H1 (cell line): ENCODE data around the gene EFHB. TPM values are rescaled to one million over a fixed set of nuclear protein-coding genes. Genes with fewer than 3 reads are reported as not detected.
"Not testable (repeated sequence)": the region's sequence is repeated elsewhere in the genome, so short reads cannot be mapped to it uniquely, and the experiment has no call there.

Experiments used
- CTCF ChIA-PET: fragments of 300-600 bp; sonication (Branson Sonifier 250); formaldehyde crosslinking; loops from one replicate; lab custom pipeline; 2021; ENCODE audit not compliant: partially characterized antibody; lab: Charles Lee
- POLR2A ChIA-PET: fragments of 300-600 bp; sonication (Branson Sonifier 250); formaldehyde crosslinking; loops from one replicate; lab custom pipeline; 2021; ENCODE audit warnings: inconsistent platforms; ENCODE audit not compliant: partially characterized antibody; lab: Charles Lee
- DNase-seq, 2 experiments: peaks; one replicate each; pipeline versions ENCODE4 v3.0.0 to v3.0.0-alpha.2; 2010 to 2022; ENCODE audit warnings: low spot score in 2 of 2, low read depth in 1 of 2, mixed read lengths in 1 of 2
- FAIRE-seq: peaks from 2 replicates; lab custom pipeline; 2011; peaks lifted over from hg19 to GRCh38; lab: Jason Lieb, UNC
- H2AFZ ChIP-seq: 2 replicates; pipeline ENCODE4 v1.8.1; 2012; ENCODE audit warnings: low read length, inconsistent platforms
- H2AK5ac ChIP-seq: 2 replicates; pipeline ENCODE4 v1.6.1; 2013; ENCODE audit warnings: low read depth, low read length
- H2BK120ac ChIP-seq: replicated peaks from 2 replicates; pipeline ENCODE3; 2013; ENCODE audit warnings: low read depth, low read length, inconsistent platforms
- H2BK12ac ChIP-seq: 2 replicates; pipeline ENCODE4 v1.6.1; 2013; ENCODE audit warnings: low read depth, low read length
- H2BK15ac ChIP-seq: 2 replicates; pipeline ENCODE4 v1.6.1; 2013; ENCODE audit warnings: low read length
- H2BK20ac ChIP-seq: 2 replicates; pipeline ENCODE4 v1.6.1; 2013; ENCODE audit warnings: low read length
- H2BK5ac ChIP-seq: 2 replicates; pipeline ENCODE4 v1.6.1; 2013; ENCODE audit warnings: low read depth, low read length
- H3K14ac ChIP-seq: 2 replicates; pipeline ENCODE4 v1.6.1; 2013; ENCODE audit warnings: inconsistent platforms; ENCODE audit not compliant: insufficient read length
- H3K18ac ChIP-seq: 2 replicates; pipeline ENCODE4 v1.6.1; 2013; ENCODE audit warnings: low read length; ENCODE audit errors: extremely low read depth
- H3K23ac ChIP-seq: 2 replicates; pipeline ENCODE4 v1.6.1; 2013; ENCODE audit warnings: inconsistent platforms; ENCODE audit not compliant: insufficient read length
- H3K23me2 ChIP-seq: 2 replicates; pipeline ENCODE4 v1.6.1; 2013; ENCODE audit warnings: low read depth, low read length
- H3K27ac ChIP-seq: 2 replicates; pipeline ENCODE4 v1.6.1; 2011; ENCODE audit warnings: low read depth, low read length, inconsistent platforms
- H3K27me3 ChIP-seq, 4 experiments: replicated peaks in 1 of 4; 1 replicate in 1 of 4; 2 replicates in 3 of 4; pipeline versions ENCODE4 v1.6.1 to v1.8.1; 2011 to 2013; ENCODE audit warnings: low read length in 3 of 4, mild to moderate bottlenecking in 3 of 4, inconsistent platforms in 2 of 4, mixed read lengths in 2 of 4, moderate library complexity in 1 of 4; ENCODE audit not compliant: control insufficient read depth in 3 of 4, insufficient read depth in 3 of 4; ENCODE audit errors: extremely low read depth in 1 of 4
- H3K36me3 ChIP-seq, 4 experiments: 2 replicates each; pipeline versions ENCODE4 v1.6.1 to v1.8.1; 2011 to 2013; ENCODE audit warnings: mild to moderate bottlenecking in 4 of 4, low read length in 3 of 4, moderate library complexity in 2 of 4, control low read depth in 1 of 4, inconsistent platforms in 1 of 4; ENCODE audit not compliant: insufficient read depth in 4 of 4, control insufficient read depth in 2 of 4
- H3K4ac ChIP-seq: replicated peaks from 2 replicates; pipeline ENCODE3; 2013; ENCODE audit warnings: low read length, low read depth, mixed read lengths, inconsistent platforms; ENCODE audit not compliant: insufficient read length
- H3K4me1 ChIP-seq, 4 experiments: replicated peaks in 1 of 4; 1 replicate in 1 of 4; 2 replicates in 3 of 4; pipeline versions ENCODE4 v1.6.1 to v1.8.1; 2011 to 2013; ENCODE audit warnings: low read length in 3 of 4, inconsistent platforms in 2 of 4, mixed read lengths in 1 of 4; ENCODE audit not compliant: insufficient read depth in 4 of 4, control insufficient read depth in 3 of 4
- H3K4me2 ChIP-seq, 2 experiments: 2 replicates each; pipeline versions ENCODE4 v1.6.1 to v1.8.1; 2011 to 2013; ENCODE audit warnings: low read depth in 2 of 2, low read length in 2 of 2, control low read depth in 1 of 2, inconsistent platforms in 1 of 2, mild to moderate bottlenecking in 1 of 2; ENCODE audit not compliant: insufficient read depth in 1 of 2
- H3K4me3 ChIP-seq, 4 experiments: fragments of 200-600, 300-600 bp in 1 of 4; sonication (generic), shearing (Covaris generic), sonication (Bioruptor Twin) in 1 of 4; 2 replicates each; pipeline versions ENCODE4 v1.5.1 to v1.8.1; 2011 to 2016; ENCODE audit warnings: low read length in 4 of 4, low read depth in 3 of 4, control low read depth in 2 of 4, inconsistent platforms in 2 of 4, mild to moderate bottlenecking in 2 of 4, mixed read lengths in 1 of 4, moderate library complexity in 1 of 4; ENCODE audit not compliant: insufficient read depth in 2 of 4; ENCODE audit errors: extremely low read depth in 1 of 4
- H3K56ac ChIP-seq: replicated peaks from 2 replicates; pipeline ENCODE3; 2013; ENCODE audit warnings: low read depth, mild to moderate bottlenecking, mixed read lengths, low read length, inconsistent platforms; ENCODE audit not compliant: insufficient read length
- H3K79me1 ChIP-seq: 2 replicates; pipeline ENCODE4 v1.6.1; 2013; ENCODE audit warnings: low read depth, low read length, control low read depth
- H3K79me2 ChIP-seq, 2 experiments: 2 replicates each; pipeline versions ENCODE4 v1.6.1 to v1.8.1; 2012 to 2013; ENCODE audit warnings: low read length in 2 of 2, mild to moderate bottlenecking in 2 of 2, inconsistent platforms in 1 of 2; ENCODE audit not compliant: insufficient read depth in 2 of 2, control insufficient read depth in 1 of 2
- H3K9ac ChIP-seq, 4 experiments: replicated peaks in 1 of 4; 1 replicate in 1 of 4; 2 replicates in 3 of 4; pipeline versions ENCODE4 v1.6.1 to v1.8.1; 2011 to 2013; ENCODE audit warnings: low read depth in 3 of 4, low read length in 3 of 4, control low read depth in 2 of 4, mild to moderate bottlenecking in 2 of 4, moderate library complexity in 2 of 4, inconsistent platforms in 1 of 4; ENCODE audit errors: extremely low read depth in 1 of 4
- H3K9me3 ChIP-seq, 2 experiments: 2 replicates each; pipeline versions ENCODE4 v1.6.1 to v1.8.1; 2012 to 2013; ENCODE audit warnings: mild to moderate bottlenecking in 2 of 2, moderate library complexity in 2 of 2, control low read depth in 1 of 2, inconsistent platforms in 1 of 2, low read depth in 1 of 2, low read length in 1 of 2, mixed read lengths in 1 of 2; ENCODE audit not compliant: insufficient read depth in 2 of 2
- H4K20me1 ChIP-seq, 2 experiments: replicated peaks in 1 of 2; 2 replicates each; pipeline versions ENCODE3 to v1.8.1; 2011 to 2013; ENCODE audit warnings: inconsistent platforms in 2 of 2, low read length in 2 of 2, mild to moderate bottlenecking in 1 of 2; ENCODE audit not compliant: insufficient read depth in 2 of 2, control insufficient read depth in 1 of 2
- H4K5ac ChIP-seq: 2 replicates; pipeline ENCODE4 v1.6.1; 2013; ENCODE audit warnings: low read length, low read depth, mixed read lengths, inconsistent platforms; ENCODE audit not compliant: insufficient read length
- H4K8ac ChIP-seq: 2 replicates; pipeline ENCODE4 v1.8.0; 2013; ENCODE audit warnings: mild to moderate bottlenecking, moderate library complexity, low read length, inconsistent platforms; ENCODE audit not compliant: insufficient read depth; ENCODE audit errors: extremely low read depth
- H4K91ac ChIP-seq: replicated peaks from 2 replicates; pipeline ENCODE3; 2013; ENCODE audit warnings: low read length, mixed read lengths, inconsistent platforms; ENCODE audit not compliant: insufficient read length
- YY1 ChIP-seq: IDR thresholded peaks from 2 replicates; pipeline ENCODE4 v1.6.1; 2011; ENCODE audit warnings: low read depth, mild to moderate bottlenecking, low read length
- WGBS, 2 experiments: shearing (Covaris generic) in 1 of 2; methylation state at CpG; one replicate each; pipeline versions ENCODE4 v1.1.6 to v1.1.7; 2013 to 2015; ENCODE audit warnings: low lambda C conversion rate in 2 of 2, mixed read lengths in 2 of 2, inconsistent platforms in 1 of 2, low coverage in 1 of 2, missing lambda C conversion rate in 1 of 2; ENCODE audit not compliant: insufficient replicate concordance in 2 of 2, insufficient coverage in 1 of 2, insufficient read length in 1 of 2; ENCODE audit errors: extremely low coverage in 1 of 2, missing lambda C conversion rate in 1 of 2; 5-methylcytosine and 5-hydroxymethylcytosine counted together
- polyA plus RNA-seq, 7 experiments: library from polyadenylated mRNA; depleted of rRNA in 3 of 7; stranded (reverse) in 5 of 7; unstranded in 2 of 7; fragments of >200 nt in 5 of 7; fragments of 200-250 nt in 2 of 7; gene quantifications; 1 replicate in 5 of 7; 2 replicates in 1 of 7; 4 replicates in 1 of 7; pipeline versions ENCODE4 v1.2.1 to v1.2.3, GENCODE V29; 2011 to 2013; ENCODE audit warnings: missing spikeins in 2 of 7, mixed read lengths in 2 of 7
- total RNA-seq: library from RNA; stranded (reverse); fragmentation: NEBNext Ultra II Directional; extraction: Animal tissue kit (Norgen Biotek cat#: 25700); gene quantifications from 2 replicates; pipeline ENCODE4 v1.2.1, GENCODE V29; 2021

Gene EFHB
- total and polyA plus RNA-seq, 2 of the 8 experiments (the other 6 are each of a cell fraction or from before 2014, with no cell fraction given), result 0.12 to 1.3 TPM

DNA sequence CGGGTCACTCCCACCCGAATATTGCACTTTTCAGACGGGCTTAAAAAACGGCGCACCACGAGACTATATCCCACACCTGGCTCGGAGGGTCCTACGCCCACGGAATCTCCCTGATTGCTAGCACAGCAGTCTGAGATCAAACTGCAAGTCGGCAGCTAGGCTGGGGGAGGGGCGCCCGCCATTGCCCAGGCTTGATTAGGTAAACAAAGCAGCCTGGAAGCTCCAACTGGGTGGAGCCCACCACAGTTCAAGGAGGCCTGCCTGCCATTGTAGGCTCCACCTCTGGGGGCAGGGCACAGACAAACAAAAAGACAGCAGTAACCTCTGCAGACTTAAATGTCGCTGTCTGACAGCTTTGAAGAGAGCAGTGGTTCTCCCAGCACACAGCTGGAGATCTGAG is 78.7 kb downstream of the EFHB start:
- WGBS, 2 experiments, result 73% methylated on average over 10 of the region's 13 CpGs; no CpG with 5 or more reads in 1 of the 2 experiments
- not testable (repeated sequence) for FAIRE-seq

GRCh38 chr3:19846609-19847008 is 87.4 kb downstream of the EFHB start:
- H3K4me1 ChIP-seq, H3K56ac ChIP-seq, H3K79me2 ChIP-seq, H3K18ac ChIP-seq, H2BK5ac ChIP-seq, H2BK12ac ChIP-seq, H4K20me1 ChIP-seq, H3K4me3 ChIP-seq, H3K4me2 ChIP-seq, H2BK15ac ChIP-seq, POLR2A ChIA-PET, FAIRE-seq, DNase-seq, H3K79me1 ChIP-seq, H4K8ac ChIP-seq, H2BK120ac ChIP-seq, H4K5ac ChIP-seq, H3K27me3 ChIP-seq, H3K23me2 ChIP-seq, H3K9ac ChIP-seq, H4K91ac ChIP-seq, H3K36me3 ChIP-seq, H3K4ac ChIP-seq, H3K23ac ChIP-seq, H3K27ac ChIP-seq, H2AFZ ChIP-seq, H2AK5ac ChIP-seq, H3K14ac ChIP-seq, H2BK20ac ChIP-seq, H3K9me3 ChIP-seq: not testable (repeated sequence)
- CTCF ChIA-PET, result interaction anchor here (2.0 kb wide), 1 partner anchor 21 kb away, joined by 5 read pairs; no protein-coding TSS in a partner anchor
- WGBS, 2 experiments, result 86% methylated on average over 6 of the region's 7 CpGs; no CpG with 5 or more reads in 1 of the 2 experiments

More for the DNA sequence above, 78.7 kb downstream of the EFHB start:
- H2BK12ac ChIP-seq, H4K20me1 ChIP-seq, H4K5ac ChIP-seq, H4K91ac ChIP-seq, H3K4me3 ChIP-seq, H2AFZ ChIP-seq, H3K36me3 ChIP-seq, H4K8ac ChIP-seq, H3K23ac ChIP-seq, H3K4ac ChIP-seq, H3K9me3 ChIP-seq, H3K14ac ChIP-seq, H2BK15ac ChIP-seq, H3K79me2 ChIP-seq, H2AK5ac ChIP-seq, H3K4me1 ChIP-seq, H3K4me2 ChIP-seq, H3K56ac ChIP-seq, H2BK5ac ChIP-seq, H2BK120ac ChIP-seq, H3K9ac ChIP-seq, POLR2A ChIA-PET, H3K79me1 ChIP-seq, H3K27ac ChIP-seq, H2BK20ac ChIP-seq, H3K27me3 ChIP-seq, H3K23me2 ChIP-seq, H3K18ac ChIP-seq: not testable (repeated sequence)
- CTCF ChIA-PET, result interaction anchor here (0.6 to 1.2 kb wide), 2 partner anchors 12 to 162 kb away, joined by 4 to 5 read pairs; no protein-coding TSS in a partner anchor
- 0 out of 2 replicates have a peak, but pooled peaks have one; percentile 38 for TF ChIP-seq YY1
- peak; percentile 5 to 76 for DNase-seq
